NCI-H345 treated with DMSO at 0.1 percent for 48 hours (cell line): ENCODE data around the gene AURKAIP1.

Source experiments
- DNase-seq: peaks from one replicate; lab custom pipeline; 2025; ENCODE audit not compliant: unreplicated experiment; lab: John Stamatoyannopoulos, UW

AURKAIP1 gene

DNA sequence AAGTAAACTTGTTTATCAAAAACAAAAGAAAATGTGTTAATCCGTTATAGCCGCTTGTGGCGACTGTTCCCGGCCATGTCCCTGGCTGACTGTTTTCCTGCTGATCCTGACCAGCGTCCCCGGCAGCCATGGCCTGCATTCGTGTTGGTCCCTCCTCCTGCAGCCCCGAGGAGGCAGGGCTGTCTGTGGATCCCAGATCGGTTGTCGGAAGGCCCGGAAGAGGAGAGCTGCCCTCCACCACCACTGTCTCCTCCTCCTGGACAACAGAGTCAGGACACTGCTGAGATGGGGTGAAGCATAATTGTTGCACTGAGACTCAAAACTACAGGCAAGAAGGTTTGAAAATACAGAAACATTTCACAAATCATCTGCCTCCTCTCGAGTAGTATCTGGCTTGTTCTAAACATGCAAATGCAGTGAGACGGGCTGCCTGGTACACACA is 13.0 kb downstream of the AURKAIP1 start:
- DNase-seq = no peak

DNA sequence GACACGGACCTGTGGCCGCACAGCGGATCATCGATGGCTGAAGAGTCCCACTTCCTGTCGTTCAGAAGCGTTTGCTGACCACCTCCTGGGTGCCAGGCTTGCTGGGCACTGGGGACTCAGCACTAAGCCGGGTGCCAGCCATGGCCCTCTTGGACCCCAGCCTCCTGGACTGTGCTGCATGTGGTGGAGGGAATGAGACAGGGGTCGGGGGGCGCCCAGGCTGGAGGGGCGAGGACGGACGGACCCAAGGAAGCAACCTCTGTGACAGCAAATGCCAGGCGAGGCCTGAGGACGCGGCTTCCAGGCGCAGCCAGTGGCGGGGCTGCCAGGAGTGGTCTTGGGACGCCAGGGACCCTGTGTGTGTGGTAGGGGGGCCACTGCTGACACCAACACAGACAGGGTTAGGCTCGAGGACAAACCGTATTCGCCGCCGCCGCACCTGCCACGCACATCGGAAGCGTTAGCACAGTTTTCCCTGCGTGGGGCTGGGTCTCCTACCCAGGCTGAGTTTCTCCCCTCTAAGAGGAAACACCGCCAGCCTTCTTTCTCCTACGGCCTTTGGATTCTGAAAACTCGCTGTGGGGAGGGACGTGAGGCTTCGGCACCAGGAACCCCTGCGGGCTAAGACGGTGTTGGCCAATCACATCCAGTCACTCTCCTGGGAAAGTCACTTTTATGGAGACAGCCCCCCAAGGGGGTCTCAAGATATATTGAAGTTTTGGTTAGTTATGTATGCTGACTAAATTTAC is 13.6 kb downstream of the AURKAIP1 start:
- no peak for DNase-seq

DNA sequence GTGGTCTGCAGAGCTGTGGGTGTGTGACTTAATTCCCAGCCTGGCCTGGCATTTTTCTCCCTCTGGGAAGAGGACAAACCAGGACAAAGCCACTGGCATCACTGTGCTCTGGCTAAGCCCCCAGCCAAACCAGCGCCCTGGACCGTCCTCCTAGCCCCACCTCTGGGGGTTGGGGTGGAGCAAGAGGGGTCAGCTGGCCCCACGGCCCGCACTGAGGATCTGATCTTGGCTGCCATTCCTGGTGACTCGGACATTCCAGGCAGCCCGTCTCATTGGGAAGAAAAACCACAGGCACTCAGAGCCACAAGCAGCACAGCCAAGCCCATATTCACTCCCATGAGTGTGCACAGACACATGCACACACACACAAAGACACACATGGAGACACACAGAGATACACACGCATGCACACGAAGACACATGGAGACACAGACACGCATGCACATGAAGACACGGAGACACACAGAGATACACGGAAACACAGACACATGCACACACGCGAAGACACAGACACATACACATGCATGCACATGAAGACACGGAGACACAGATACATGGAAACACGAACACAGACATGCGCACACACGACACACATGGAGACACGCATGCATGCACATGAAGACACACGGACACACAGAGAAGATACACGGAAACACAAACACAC is 14.4 kb downstream of the AURKAIP1 start:
- DNase-seq = no peak

DNA sequence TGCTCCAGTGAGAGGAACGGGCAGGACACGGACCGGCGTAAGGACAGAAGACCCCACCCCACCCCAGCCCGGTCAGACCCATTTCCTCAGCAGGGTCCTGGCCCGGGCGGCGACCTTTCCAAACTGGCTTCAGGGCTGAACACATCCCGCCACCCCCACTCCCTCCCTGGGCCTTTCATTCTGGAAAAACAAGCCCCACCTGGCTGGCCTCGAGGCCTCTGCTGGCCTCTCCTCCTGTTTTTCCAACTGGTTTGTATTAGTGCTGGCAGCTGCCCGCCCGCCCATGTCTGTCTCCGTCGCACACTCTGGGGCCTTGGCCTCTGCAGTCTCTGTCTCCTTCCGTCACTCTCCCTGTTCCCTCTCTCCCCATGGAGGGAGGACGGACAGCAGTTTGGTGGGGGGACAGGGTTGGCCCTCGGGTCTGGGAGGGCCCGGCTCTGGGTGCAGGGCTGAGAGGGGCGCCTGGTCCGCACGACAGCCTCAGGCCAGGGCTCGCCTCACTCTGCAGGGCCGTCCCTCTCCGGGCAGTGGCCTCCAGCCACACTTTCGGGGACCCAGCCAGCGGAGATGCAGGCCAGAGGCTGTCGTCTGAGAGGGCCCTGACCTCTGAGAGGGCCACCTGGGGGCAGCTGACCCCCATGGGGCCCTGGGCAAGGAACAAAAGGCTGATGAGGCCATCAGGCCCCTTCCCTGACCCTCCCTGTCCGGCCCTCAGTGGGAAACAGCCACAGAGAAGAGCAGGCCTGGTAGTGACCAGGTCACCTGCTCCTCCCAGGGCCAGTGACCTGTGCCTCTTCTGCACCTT is 15.1 kb downstream of the AURKAIP1 start:
- DNase-seq = no peak

GRCh38 chr1:1359308-1359663 is 15.7 kb downstream of the AURKAIP1 start:
- DNase-seq = no peak

GRCh38 chr1:1358433-1359271 is 16.4 kb downstream of the AURKAIP1 start, which contains the start of gene MXRA8:
Gene MXRA8, minus strand, starts transcription at chr1:1358555. Its CDS starts 51 bp downstream, at chr1:1358504.
- no peak for DNase-seq

GRCh38 chr1:1357871-1358432 is 17.1 kb downstream of the AURKAIP1 start:
- no peak for DNase-seq

- DNase-seq = no peak
Measured at GRCh38 chr1:1356796-1357401, 18.1 kb downstream of the AURKAIP1 start.

- no peak for DNase-seq
Measured at GRCh38 chr1:1356166-1356795, 18.7 kb downstream of the AURKAIP1 start.

- no peak for DNase-seq
Measured at GRCh38 chr1:1355416-1355815, 19.6 kb downstream of the AURKAIP1 start.

GRCh38 chr1:1354271-1355247 is 20.4 kb downstream of the AURKAIP1 start:
- DNase-seq = no peak

DNA sequence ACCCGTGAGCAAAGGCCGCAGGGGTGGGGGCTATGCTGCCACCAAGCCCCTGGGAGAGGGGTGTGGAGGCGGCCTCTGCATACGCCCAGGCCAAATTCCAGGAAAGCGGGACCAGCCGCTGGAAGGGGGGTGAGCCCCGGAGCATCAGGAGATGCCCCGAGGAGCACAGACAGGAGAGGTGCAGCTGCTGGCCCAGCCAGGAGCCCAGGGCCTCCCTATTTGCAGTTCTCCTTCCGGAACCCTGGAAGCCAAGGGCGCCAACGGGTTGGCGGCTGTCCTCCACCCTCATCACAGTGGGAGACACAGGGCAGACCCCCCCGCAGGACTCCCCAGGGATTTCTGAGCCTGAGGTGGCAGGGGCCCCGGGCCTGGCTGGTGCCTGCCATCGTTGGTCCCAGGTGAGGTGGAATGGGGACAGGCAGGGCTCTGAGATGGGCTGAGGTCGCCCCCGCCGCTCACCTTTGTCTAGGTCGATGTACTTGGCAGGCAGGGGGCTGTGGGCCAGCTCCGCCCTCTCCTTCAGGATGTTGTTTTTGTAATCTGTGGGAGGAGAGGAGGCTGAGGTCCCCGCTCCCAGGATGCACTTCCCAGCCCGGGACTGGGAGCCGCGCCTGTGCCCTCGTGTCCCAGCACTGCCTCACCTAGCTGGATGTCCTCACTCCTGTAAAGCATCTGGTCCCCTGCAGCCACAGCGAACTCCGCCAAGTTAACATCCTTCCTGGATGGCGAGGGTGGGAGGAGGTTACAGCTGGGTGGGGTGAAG is 21.4 kb downstream of the AURKAIP1 start:
- DNase-seq = peak; percentile 30

DNA sequence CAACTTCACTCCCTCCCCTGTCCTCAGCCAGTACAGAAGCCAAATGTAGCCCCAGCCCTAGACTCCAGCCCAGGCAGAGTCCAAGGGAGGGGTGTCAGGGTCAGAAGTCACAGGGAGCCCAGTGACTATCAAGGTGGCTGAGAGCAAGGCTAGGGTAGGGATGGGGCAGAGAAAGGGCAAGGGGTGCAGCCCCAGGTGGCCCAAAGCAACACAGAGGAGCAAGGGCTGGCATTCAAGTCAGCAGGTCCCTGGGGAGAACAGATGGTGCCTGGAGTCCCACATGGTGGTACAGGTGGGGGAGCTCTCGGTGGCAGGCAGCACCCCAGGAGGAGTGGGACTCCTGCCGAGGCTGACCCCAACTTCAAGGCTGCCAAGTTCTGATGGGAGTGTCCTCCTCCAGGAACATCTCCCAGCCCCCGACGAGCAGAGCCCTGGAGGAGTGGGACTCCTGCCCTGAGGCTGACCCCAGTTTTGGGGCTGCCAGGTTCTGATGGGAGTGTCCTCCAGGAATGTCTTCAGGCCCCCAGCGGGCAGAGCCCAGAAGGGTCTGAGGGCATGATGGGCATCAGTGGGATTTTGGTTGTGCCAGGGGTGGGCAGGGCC is 22.1 kb downstream of the AURKAIP1 start:
- DNase-seq = no peak

GRCh38 chr1:1351511-1352427 is 23.2 kb downstream of the AURKAIP1 start:
- DNase-seq = no peak

- peak; percentile 33 for DNase-seq
Measured at GRCh38 chr1:1349256-1350012, 25.6 kb downstream of the AURKAIP1 start, which contains the start of gene DVL1. Gene DVL1, minus strand, starts transcription at chr1:1349418. Its CDS starts 353 bp downstream, at chr1:1349065.
